Right lobe of liver (tissue), 4 donors: ENCODE measurements around the gene LACC1.

Experiments
- POLR2A ChIP-seq: fragments of 450-650 bp; IDR thresholded peaks from one replicate; pipeline ENCODE4 v1.6.1; 2017; ENCODE audit warnings: antibody characterized with exemption, mild to moderate bottlenecking
- TF ChIP-seq, protein P1 (sequence below), 4 donors: fragments of 200-600 bp in 3 of 4; fragments of 450-650 bp in 1 of 4; IDR thresholded peaks; one replicate each; pipeline versions ENCODE4 v1.5.1 to v1.8.0; 2016 to 2022; ENCODE audit warnings: antibody characterized with exemption in 4 of 4, mild to moderate bottlenecking in 2 of 4
- donor health status: DM: no; HTN: no; CAD: no.
- donor health status: DM: no; HTN: no; CAD: no.
- donor health status: DM: no; HTN: yes; CAD: no.

- no peak for TF ChIP-seq POLR2A
- TF ChIP-seq, protein P1, sequence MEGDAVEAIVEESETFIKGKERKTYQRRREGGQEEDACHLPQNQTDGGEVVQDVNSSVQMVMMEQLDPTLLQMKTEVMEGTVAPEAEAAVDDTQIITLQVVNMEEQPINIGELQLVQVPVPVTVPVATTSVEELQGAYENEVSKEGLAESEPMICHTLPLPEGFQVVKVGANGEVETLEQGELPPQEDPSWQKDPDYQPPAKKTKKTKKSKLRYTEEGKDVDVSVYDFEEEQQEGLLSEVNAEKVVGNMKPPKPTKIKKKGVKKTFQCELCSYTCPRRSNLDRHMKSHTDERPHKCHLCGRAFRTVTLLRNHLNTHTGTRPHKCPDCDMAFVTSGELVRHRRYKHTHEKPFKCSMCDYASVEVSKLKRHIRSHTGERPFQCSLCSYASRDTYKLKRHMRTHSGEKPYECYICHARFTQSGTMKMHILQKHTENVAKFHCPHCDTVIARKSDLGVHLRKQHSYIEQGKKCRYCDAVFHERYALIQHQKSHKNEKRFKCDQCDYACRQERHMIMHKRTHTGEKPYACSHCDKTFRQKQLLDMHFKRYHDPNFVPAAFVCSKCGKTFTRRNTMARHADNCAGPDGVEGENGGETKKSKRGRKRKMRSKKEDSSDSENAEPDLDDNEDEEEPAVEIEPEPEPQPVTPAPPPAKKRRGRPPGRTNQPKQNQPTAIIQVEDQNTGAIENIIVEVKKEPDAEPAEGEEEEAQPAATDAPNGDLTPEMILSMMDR (IDR thresholded peaks at IDR 0.05), result no peak
These were observed 54.6 kb downstream of the LACC1 start for GRCh38 chr13:43934273-43934672.
